Measurements from ENCODE around the gene TBC1D19.
"Not testable (repeated sequence)": the region's sequence is repeated elsewhere in the genome, so short reads cannot be mapped to it uniquely, and the experiment has no call there.

TBC1D19 gene

GRCh38 chr4:26601204-26601603, 17.3 kb downstream of the TBC1D19 start:
- no peak for DNase-seq (ENCODE audit: low read depth)

- no peak for DNase-seq (ENCODE audit: low read depth)
These were observed 23.9 kb downstream of the TBC1D19 start for GRCh38 chr4:26607776-26608175.

GRCh38 chr4:26609391-26609790, 25.5 kb downstream of the TBC1D19 start:
- no peak for DNase-seq (ENCODE audit: low read depth)

GRCh38 chr4:26609868-26610267, 26.0 kb downstream of the TBC1D19 start:
- DNase-seq (ENCODE audit: low read depth): no peak

GRCh38 chr4:26611372-26611771, 27.5 kb downstream of the TBC1D19 start:
- DNase-seq (ENCODE audit: low read depth): no peak

GRCh38 chr4:26611885-26612284, 28.0 kb downstream of the TBC1D19 start:
- no peak for DNase-seq (ENCODE audit: low read depth)

GRCh38 chr4:26613237-26613636, 29.4 kb downstream of the TBC1D19 start:
- DNase-seq (ENCODE audit: low read depth): no peak

- no peak for DNase-seq (ENCODE audit: low read depth)
These were observed 29.9 kb downstream of the TBC1D19 start for GRCh38 chr4:26613735-26614134.

GRCh38 chr4:26619784-26620183, 35.9 kb downstream of the TBC1D19 start:
- DNase-seq (ENCODE audit: low read depth): peak; percentile 44

- no peak for DNase-seq (ENCODE audit: low read depth)
These were observed 37.5 kb downstream of the TBC1D19 start for GRCh38 chr4:26621366-26621765.

GRCh38 chr4:26622913-26623312, 39.0 kb downstream of the TBC1D19 start:
- no peak for DNase-seq (ENCODE audit: low read depth)

- DNase-seq (ENCODE audit: low read depth): not testable (repeated sequence)
These were observed 42.8 kb downstream of the TBC1D19 start for GRCh38 chr4:26626658-26627057.

- peak; percentile 55 for DNase-seq (ENCODE audit: low read depth)
These were observed 49.0 kb downstream of the TBC1D19 start for GRCh38 chr4:26632916-26633315.

GRCh38 chr4:26634237-26634636, 50.4 kb downstream of the TBC1D19 start:
- no peak for DNase-seq (ENCODE audit: low read depth)

GRCh38 chr4:26636458-26636857, 52.6 kb downstream of the TBC1D19 start:
- DNase-seq (ENCODE audit: low read depth): no peak

GRCh38 chr4:26640639-26641038, 56.8 kb downstream of the TBC1D19 start:
- DNase-seq (ENCODE audit: low read depth): not testable (repeated sequence)

- DNase-seq (ENCODE audit: low read depth): no peak
These were observed 63.8 kb downstream of the TBC1D19 start for GRCh38 chr4:26647523-26648224.

- no peak for DNase-seq (ENCODE audit: low read depth)
These were observed 64.4 kb downstream of the TBC1D19 start for GRCh38 chr4:26648260-26648659.

GRCh38 chr4:26660261-26660660, 76.4 kb downstream of the TBC1D19 start:
- DNase-seq (ENCODE audit: low read depth): no peak

- DNase-seq (ENCODE audit: low read depth): no peak
These were observed 80.0 kb downstream of the TBC1D19 start for GRCh38 chr4:26663888-26664287.

- DNase-seq (ENCODE audit: low read depth): no peak
These were observed 87.1 kb downstream of the TBC1D19 start for GRCh38 chr4:26670903-26671537.

GRCh38 chr4:26679040-26679695, 95.3 kb downstream of the TBC1D19 start:
- not testable (repeated sequence) for DNase-seq (ENCODE audit: low read depth)

- no peak for DNase-seq (ENCODE audit: low read depth)
These were observed 98.6 kb downstream of the TBC1D19 start for GRCh38 chr4:26682436-26682835.

All from fibroblast of gingiva (primary cell).